LNCAP (cell line): Measurements from ENCODE around the gene SLC35B1.
A peak's percentile ranks its signal among the peaks of the same experiment; 100 is the strongest.

Source experiments
- TF ChIP-seq, protein P1 (sequence below): fragments of 450-650 bp; IDR thresholded peaks from 2 replicates; pipeline ENCODE4 v1.5.1; 2017; ENCODE audit warnings: mild to moderate bottlenecking

The SLC35B1 gene

GRCh38 chr17:49717371-49717861 is 9.7 kb upstream of the SLC35B1 start:
- TF ChIP-seq, protein P1, sequence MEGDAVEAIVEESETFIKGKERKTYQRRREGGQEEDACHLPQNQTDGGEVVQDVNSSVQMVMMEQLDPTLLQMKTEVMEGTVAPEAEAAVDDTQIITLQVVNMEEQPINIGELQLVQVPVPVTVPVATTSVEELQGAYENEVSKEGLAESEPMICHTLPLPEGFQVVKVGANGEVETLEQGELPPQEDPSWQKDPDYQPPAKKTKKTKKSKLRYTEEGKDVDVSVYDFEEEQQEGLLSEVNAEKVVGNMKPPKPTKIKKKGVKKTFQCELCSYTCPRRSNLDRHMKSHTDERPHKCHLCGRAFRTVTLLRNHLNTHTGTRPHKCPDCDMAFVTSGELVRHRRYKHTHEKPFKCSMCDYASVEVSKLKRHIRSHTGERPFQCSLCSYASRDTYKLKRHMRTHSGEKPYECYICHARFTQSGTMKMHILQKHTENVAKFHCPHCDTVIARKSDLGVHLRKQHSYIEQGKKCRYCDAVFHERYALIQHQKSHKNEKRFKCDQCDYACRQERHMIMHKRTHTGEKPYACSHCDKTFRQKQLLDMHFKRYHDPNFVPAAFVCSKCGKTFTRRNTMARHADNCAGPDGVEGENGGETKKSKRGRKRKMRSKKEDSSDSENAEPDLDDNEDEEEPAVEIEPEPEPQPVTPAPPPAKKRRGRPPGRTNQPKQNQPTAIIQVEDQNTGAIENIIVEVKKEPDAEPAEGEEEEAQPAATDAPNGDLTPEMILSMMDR: no peak

GRCh38 chr17:49716668-49717364 is 9.1 kb upstream of the SLC35B1 start:
- TF ChIP-seq, protein P1: no peak

DNA sequence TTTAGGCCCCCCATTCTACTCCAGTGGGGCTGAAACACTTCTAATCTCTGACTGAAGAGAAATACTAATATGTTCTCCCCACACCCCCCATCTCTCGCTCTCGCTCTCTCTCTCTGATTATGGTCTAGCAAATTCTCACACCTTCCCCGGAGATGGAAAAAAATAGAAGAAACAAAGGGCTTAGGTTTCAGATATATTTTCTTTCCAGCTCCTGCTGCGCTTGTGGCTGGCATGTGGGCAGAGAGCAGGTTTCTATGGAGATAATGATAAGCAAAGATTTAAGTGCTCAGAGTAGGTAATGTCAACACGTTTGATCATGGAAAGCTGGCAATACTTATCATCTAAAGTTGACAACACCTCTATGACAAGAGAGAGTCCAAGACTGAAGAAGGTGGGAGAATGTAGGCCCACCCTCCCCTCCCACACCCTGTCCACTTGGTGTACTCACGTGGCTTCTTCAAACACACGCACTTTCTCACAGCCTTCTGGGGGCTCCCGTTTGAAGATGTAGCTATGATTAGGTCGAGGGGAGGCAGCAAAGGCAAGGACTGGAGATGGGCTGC is 8.0 kb upstream of the SLC35B1 start:
- TF ChIP-seq, protein P1: no peak

- TF ChIP-seq, protein P1: no peak
Measured at GRCh38 chr17:49715216-49715615, 7.5 kb upstream of the SLC35B1 start.

- TF ChIP-seq, protein P1: peak; percentile 19; the same call in 1 of the 2 replicates
Measured at GRCh38 chr17:49708515-49709183, 885 bp upstream of the SLC35B1 start.

DNA sequence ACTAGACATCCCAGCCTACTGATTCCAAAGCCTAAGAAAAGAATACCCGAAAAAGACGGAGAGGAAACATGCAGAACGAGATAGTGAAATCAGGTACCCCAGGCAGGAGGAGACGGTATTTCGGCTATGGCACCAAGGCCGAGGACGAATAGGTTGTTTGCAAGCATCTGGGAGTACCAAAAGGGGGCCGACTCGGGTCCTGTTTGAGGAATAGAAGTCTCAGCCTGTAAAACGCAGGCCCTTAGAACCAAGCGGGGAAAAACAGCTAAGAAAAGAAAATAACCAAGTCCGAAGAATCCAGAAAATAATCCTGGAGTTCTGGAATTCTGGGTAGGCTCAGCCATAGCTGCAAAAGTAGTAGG is 537 bp downstream of the SLC35B1 start:
- TF ChIP-seq, protein P1: no peak

GRCh38 chr17:49705254-49705653 is 2.5 kb downstream of the SLC35B1 start:
- TF ChIP-seq, protein P1: no peak
